ENCODE results near the gene NAGS. TPM values are rescaled to one million over a fixed set of nuclear protein-coding genes. Genes with fewer than 3 reads are reported as not detected.

The NAGS gene
- polyA plus RNA-seq, 2 of the 4 experiments (the other 2 are of a cell fraction) = 0.66 to 0.88 TPM

GRCh38 chr17:44012391-44012790 lies 8.0 kb downstream of the NAGS start (continued):
- TF ChIP-seq MAX (IDR thresholded peaks at IDR 0.05) (no peak), BHLHE40 (IDR thresholded peaks at IDR 0.05; ENCODE audit: low read depth, low read length) (no peak)

- POLR2A ChIA-PET = no interaction called here
- Histone ChIP-seq H3K9me3 (no peaks in the 10 kb centered on the region), H3K4me1 (peaks cover 2% of the 10 kb centered on the region), H3K4me2 (no peak overlapping the region), H3K27ac (no peak overlapping the region), H3K4me3 (no peak overlapping the region)
- ATAC-seq (no peak), FAIRE-seq (no peak), DNase-seq (ENCODE audit: low read depth in 1 of 2, low spot score in 1 of 2) (no peak)
- TF ChIP-seq PHF8 (IDR thresholded peaks at IDR 0.05; ENCODE audit: borderline replicate concordance, low read depth) (no peak), CTCF (IDR thresholded peaks at IDR 0.05) (no peak), PBX3 (IDR thresholded peaks at IDR 0.05) (no peak), RCOR1 (IDR thresholded peaks at IDR 0.05; ENCODE audit: low read depth, low read length) (no peak), TP53 (CRISPR knock-in tag; IDR thresholded peaks at IDR 0.05) (no peak), KDM5A (IDR thresholded peaks at IDR 0.05) (no peak), BCL3 (IDR thresholded peaks at IDR 0.05) (no peak), CBX2 (IDR thresholded peaks at IDR 0.05; ENCODE audit: borderline replicate concordance, low read depth) (no peak), ZFP36 (IDR thresholded peaks at IDR 0.05; ENCODE audit: borderline replicate concordance, partially characterized antibody) (no peak), CHD2 (IDR thresholded peaks at IDR 0.05; ENCODE audit: low read length, partially characterized antibody) (no peak)
- whole genome bisulfite sequencing (ENCODE audit: missing lambda C conversion rate) = 94% methylated on average over 14 of the region's 14 CpGs
- CTCF ChIA-PET = interaction anchor here (2.3 to 3.7 kb wide), 3 partner anchors 17 to 69 kb away, joined by 11 to 21 read pairs (median 13); no protein-coding TSS in a partner anchor
Observed at GRCh38 chr17:44012874-44013273, 8.5 kb downstream of the NAGS start.

GRCh38 chr17:44014133-44014436 lies 9.7 kb downstream of the NAGS start:
- no peak for DNase-seq (ENCODE audit: low read depth in 1 of 2, low spot score in 1 of 2)
- POLR2A ChIA-PET = interaction anchor here (0.9 kb wide), 1 partner anchor 76 kb away, joined by 3 read pairs; no protein-coding TSS in a partner anchor
- CTCF ChIA-PET = interaction anchor here (1.3 to 1.6 kb wide), 4 partner anchors 11 to 196 kb away, joined by 3 to 7 read pairs (median 4); no protein-coding TSS in a partner anchor

More at GRCh38 chr17:44014133-44014436, 9.7 kb downstream of the NAGS start:
- ATAC-seq (peak; percentile 12 to 50; a peak in 3 of 6 replicates), FAIRE-seq (no peak)
- Histone ChIP-seq H3K4me2 (peak overlapping the region; percentile 79), H3K4me3 (peak overlapping the region; percentile 80), H3K4me1 (no peaks in the 10 kb centered on the region), H3K27ac (peak overlapping the region; percentile 89 to 92), H3K9me3 (no peaks in the 10 kb centered on the region)
- TF ChIP-seq GATA3 (IDR thresholded peaks at IDR 0.05; ENCODE audit: borderline replicate concordance) = no peak
- TF ChIP-seq BHLHE40 (IDR thresholded peaks at IDR 0.05; ENCODE audit: low read depth, low read length) = no peak
- no peak for TF ChIP-seq RAD21 (conservative IDR thresholded peaks at IDR 0.05 in 1 of 2, IDR thresholded peaks at IDR 0.05 in 1 of 2)
- TF ChIP-seq JUNB (IDR thresholded peaks at IDR 0.05) = 0 out of 2 replicates have a peak, but pooled peaks have one; percentile 6
- no peak for TF ChIP-seq HES2 (IDR thresholded peaks at IDR 0.05)
- no peak for TF ChIP-seq EHMT2 (IDR thresholded peaks at IDR 0.05; ENCODE audit: low read depth)
- TF ChIP-seq RCOR1 (IDR thresholded peaks at IDR 0.05; ENCODE audit: low read depth, low read length) = no peak
- no peak for TF ChIP-seq ESRRA (IDR thresholded peaks at IDR 0.05; ENCODE audit: borderline replicate concordance, low read length)
- no peak for TF ChIP-seq HDAC2 (IDR thresholded peaks at IDR 0.05)
- WGBS (ENCODE audit: missing lambda C conversion rate) = 37% methylated on average over 11 of the region's 12 CpGs
